CD4-positive, alpha-beta memory T cell (primary cell): ENCODE data around the gene SRGAP2C. TPM values are rescaled to one million over a fixed set of nuclear protein-coding genes. Genes with fewer than 3 reads are reported as not detected.
"Not testable (repeated sequence)": the region's sequence is repeated elsewhere in the genome, so short reads cannot be mapped to it uniquely, and the experiment has no call there.

Experiments
- CTCF ChIA-PET: fragments of 350-600 bp; sonication (Branson Sonifier 250); formaldehyde crosslinking; loops from one replicate; lab custom pipeline; 2021; ENCODE audit warnings: inconsistent platforms; ENCODE audit not compliant: partially characterized antibody; lab: Charles Lee
- POLR2A ChIA-PET: fragments of 350-600 bp; sonication (Branson Sonifier 250); formaldehyde crosslinking; loops from one replicate; lab custom pipeline; 2021; ENCODE audit not compliant: partially characterized antibody; lab: Charles Lee
- DNase-seq, 5 donors: peaks; one replicate each; pipeline versions ENCODE4 v3.0.0 to v3.0.0-alpha.2; 2020 to 2022; ENCODE audit warnings: mixed read lengths in 1 of 5
- H3K27ac ChIP-seq: one replicate; pipeline ENCODE4 v1.7.0; 2013; ENCODE audit warnings: low read depth, low read length
- H3K27me3 ChIP-seq: 2 replicates; pipeline ENCODE4 v1.7.0; 2013; ENCODE audit warnings: mild to moderate bottlenecking, low read length, moderate library complexity; ENCODE audit not compliant: insufficient read depth
- H3K36me3 ChIP-seq: 2 replicates; pipeline ENCODE4 v1.7.0; 2013; ENCODE audit warnings: mild to moderate bottlenecking, low read length, moderate library complexity; ENCODE audit not compliant: insufficient read depth
- H3K4me1 ChIP-seq: 2 replicates; pipeline ENCODE4 v1.7.0; 2013; ENCODE audit warnings: mild to moderate bottlenecking, low read length, moderate library complexity; ENCODE audit not compliant: insufficient read depth
- H3K4me3 ChIP-seq, 2 donors: one replicate each; pipeline ENCODE4 v1.7.0; 2013; ENCODE audit warnings: low read length in 2 of 2, mild to moderate bottlenecking in 1 of 2
- H3K9me3 ChIP-seq, 2 donors: one replicate each; pipeline ENCODE4 v1.7.0; 2013; ENCODE audit warnings: low read length in 2 of 2, control low read depth in 1 of 2; ENCODE audit not compliant: control insufficient read depth in 1 of 2
- H3K27ac Mint-ChIP-seq, 7 donors: one replicate each; pipeline ENCODE4 v1.8.0; 2020 to 2021; ENCODE audit warnings: mixed read lengths in 7 of 7, mild to moderate bottlenecking in 6 of 7, inconsistent platforms in 3 of 7, moderate library complexity in 3 of 7
- H3K27me3 Mint-ChIP-seq, 2 donors: one replicate each; pipeline ENCODE4 v1.8.0; 2020 to 2021; ENCODE audit warnings: mixed read lengths in 2 of 2
- H3K36me3 Mint-ChIP-seq, 2 donors: one replicate each; pipeline ENCODE4 v1.8.0; 2020 to 2021; ENCODE audit warnings: mixed read lengths in 2 of 2, inconsistent platforms in 1 of 2, mild to moderate bottlenecking in 1 of 2
- H3K4me1 Mint-ChIP-seq, 4 donors: one replicate each; pipeline ENCODE4 v1.8.0; 2020 to 2021; ENCODE audit warnings: mixed read lengths in 4 of 4, mild to moderate bottlenecking in 1 of 4
- H3K4me3 Mint-ChIP-seq, 8 donors: one replicate each; pipeline ENCODE4 v1.8.0; 2020 to 2021; ENCODE audit warnings: mixed read lengths in 8 of 8, mild to moderate bottlenecking in 7 of 8, moderate library complexity in 6 of 8, inconsistent platforms in 3 of 8
- H3K9me3 Mint-ChIP-seq, 8 donors: one replicate each; pipeline ENCODE4 v1.8.0; 2020 to 2021; ENCODE audit warnings: mixed read lengths in 8 of 8, mild to moderate bottlenecking in 5 of 8, inconsistent platforms in 3 of 8, moderate library complexity in 1 of 8
- intact Hi-C: fragments of 100-400 bp; cut with micrococcal nuclease; formaldehyde crosslinking; loops from one replicate; pipeline ENCODE4 v1.15.1; 2023
- polyA plus RNA-seq, 2 donors: library from polyadenylated mRNA; unstranded; fragments of 300-500 nt; fragmentation: Illumina TruSeq; gene quantifications; one replicate each; pipeline ENCODE4 v1.2.3, GENCODE V29; 2021
- total RNA-seq, 2 experiments: library from RNA; stranded (reverse); gene quantifications; one replicate each; pipeline ENCODE4 v1.2.3, GENCODE V29; 2021

Gene SRGAP2C
- total and polyA plus RNA-seq, 4 experiments from 2014 or later = 2.1 to 29.0 (median 16.1) TPM

GRCh38 chr1:121400541-121401310 is 216.0 kb downstream of the SRGAP2C start:
- H3K4me1 ChIP-seq, intact Hi-C loops, H3K9me3 ChIP-seq, H3K27ac ChIP-seq, CTCF ChIA-PET, POLR2A ChIA-PET, H3K4me3 ChIP-seq, H3K36me3 ChIP-seq, H3K27me3 Mint-ChIP-seq, H3K27me3 ChIP-seq, DNase-seq: not testable (repeated sequence)
- H3K4me3 Mint-ChIP-seq = peak overlapping the region; percentile 66 to 85 (median 79)
- peaks cover 12% of the 10 kb centered on the region in 2 donors for H3K36me3 Mint-ChIP-seq
- H3K4me1 Mint-ChIP-seq = peaks cover 11 to 22% (median 16%) of the 10 kb centered on the region in 4 donors
- H3K27ac Mint-ChIP-seq = peak overlapping the region; percentile 33 to 93 (median 69)
- peaks cover 5 to 26% (median 19%) of the 10 kb centered on the region in 8 donors for H3K9me3 Mint-ChIP-seq

GRCh38 chr1:121401375-121401955 is 216.7 kb downstream of the SRGAP2C start:
- H3K4me1 ChIP-seq, H3K27ac ChIP-seq, intact Hi-C loops, POLR2A ChIA-PET, H3K27me3 ChIP-seq, H3K9me3 ChIP-seq, CTCF ChIA-PET, H3K4me3 ChIP-seq, H3K27me3 Mint-ChIP-seq, H3K36me3 ChIP-seq: not testable (repeated sequence)
- Mint-ChIP-seq H3K36me3 (peaks cover 12% of the 10 kb centered on the region in 2 donors), H3K4me1 (peaks cover 11 to 22% (median 16%) of the 10 kb centered on the region in 4 donors), H3K9me3 (peaks cover 5 to 29% (median 20%) of the 10 kb centered on the region in 8 donors), H3K4me3 (peak overlapping the region; percentile 66 to 85 (median 79)), H3K27ac (peak overlapping the region; percentile 33 to 93 (median 69))
- peak; percentile 30 to 45 (median 37) for DNase-seq

- H3K9me3 ChIP-seq, H3K4me3 Mint-ChIP-seq, H3K36me3 ChIP-seq, H3K27me3 Mint-ChIP-seq, CTCF ChIA-PET, H3K4me3 ChIP-seq, DNase-seq, H3K27me3 ChIP-seq, H3K4me1 ChIP-seq, intact Hi-C loops, POLR2A ChIA-PET, H3K27ac ChIP-seq: not testable (repeated sequence)
- Mint-ChIP-seq H3K4me1 (peaks cover 11 to 22% (median 16%) of the 10 kb centered on the region in 4 donors), H3K9me3 (peaks cover 5 to 32% (median 20%) of the 10 kb centered on the region in 8 donors), H3K27ac (peak overlapping the region in 1 of 7 donors; percentile 66), H3K36me3 (peaks cover 10 to 12% of the 10 kb centered on the region in 2 donors)
Observed at GRCh38 chr1:121403254-121403653, 218.5 kb downstream of the SRGAP2C start.

- H3K9me3 ChIP-seq = no peaks in the 10 kb centered on the region
- POLR2A ChIA-PET = no interaction called here
- peaks cover 0 to 8% (median 3%) of the 10 kb centered on the region in 8 donors for H3K9me3 Mint-ChIP-seq
- no peak overlapping the region for H3K27ac Mint-ChIP-seq
- intact Hi-C loops = no loop called here
- DNase-seq = no peak
- CTCF ChIA-PET = no interaction called here
- H3K4me3 ChIP-seq = no peak overlapping the region
- H3K4me1 Mint-ChIP-seq = peaks cover 0 to 1% (median under 1%) of the 10 kb centered on the region in 4 donors
- no peaks in the 10 kb centered on the region for H3K27me3 Mint-ChIP-seq
- no peaks in the 10 kb centered on the region for H3K27me3 ChIP-seq
- no peak overlapping the region for H3K4me3 Mint-ChIP-seq
- no peaks in the 10 kb centered on the region for H3K36me3 Mint-ChIP-seq
- H3K4me1 ChIP-seq = no peaks in the 10 kb centered on the region
- no peak overlapping the region for H3K27ac ChIP-seq
- no peaks in the 10 kb centered on the region for H3K36me3 ChIP-seq
Observed at GRCh38 chr1:121408354-121408753, 223.6 kb downstream of the SRGAP2C start.

GRCh38 chr1:121413821-121414220 is 229.0 kb downstream of the SRGAP2C start:
- intact Hi-C loops = no loop called here
- DNase-seq = no peak
- H3K9me3 ChIP-seq = no peaks in the 10 kb centered on the region
- H3K27me3 ChIP-seq = no peaks in the 10 kb centered on the region
- H3K27ac ChIP-seq = no peak overlapping the region
- peaks cover 0 to 5% (median 0%) of the 10 kb centered on the region in 8 donors for H3K9me3 Mint-ChIP-seq
- H3K4me3 Mint-ChIP-seq = peak overlapping the region in 7 of 8 donors; percentile 19 to 79 (median 47)
- peak overlapping the region in 4 of 7 donors; percentile 16 to 70 (median 38) for H3K27ac Mint-ChIP-seq
- ChIA-PET POLR2A (no interaction called here), CTCF (no interaction called here)
- H3K4me1 Mint-ChIP-seq = peaks cover 5 to 20% (median 7%) of the 10 kb centered on the region in 4 donors
- peaks cover 0 to 2% of the 10 kb centered on the region in 2 donors for H3K27me3 Mint-ChIP-seq
- no peaks in the 10 kb centered on the region for H3K36me3 ChIP-seq
- no peak overlapping the region for H3K4me3 ChIP-seq
- peaks cover 9% of the 10 kb centered on the region for H3K4me1 ChIP-seq
- no peaks in the 10 kb centered on the region for H3K36me3 Mint-ChIP-seq

GRCh38 chr1:121414905-121415304 is 230.1 kb downstream of the SRGAP2C start:
- Mint-ChIP-seq H3K9me3 (peaks cover 0 to 5% (median 0%) of the 10 kb centered on the region in 8 donors), H3K27ac (peak overlapping the region in 1 of 7 donors; percentile 28), H3K27me3 (peaks cover 0 to 5% of the 10 kb centered on the region in 2 donors), H3K36me3 (no peaks in the 10 kb centered on the region), H3K4me3 (peak overlapping the region in 3 of 8 donors; percentile 13 to 44 (median 40)), H3K4me1 (peaks cover 5 to 23% (median 7%) of the 10 kb centered on the region in 4 donors)
- CTCF ChIA-PET = no interaction called here
- intact Hi-C loops = no loop called here
- Histone ChIP-seq H3K4me1 (peaks cover 9% of the 10 kb centered on the region), H3K27ac (no peak overlapping the region), H3K9me3 (no peaks in the 10 kb centered on the region), H3K27me3 (no peaks in the 10 kb centered on the region), H3K36me3 (no peaks in the 10 kb centered on the region), H3K4me3 (no peak overlapping the region)
- POLR2A ChIA-PET = no interaction called here
- DNase-seq = no peak

GRCh38 chr1:121417325-121417923 is 232.6 kb downstream of the SRGAP2C start:
- H3K9me3 Mint-ChIP-seq = peaks cover 0 to 3% (median 0%) of the 10 kb centered on the region in 8 donors
- peaks cover 5 to 23% (median 8%) of the 10 kb centered on the region in 4 donors for H3K4me1 Mint-ChIP-seq
- intact Hi-C loops = no loop called here
- Histone ChIP-seq H3K9me3 (no peaks in the 10 kb centered on the region), H3K4me1 (peaks cover 9% of the 10 kb centered on the region), H3K27ac (no peak overlapping the region), H3K4me3 (no peak overlapping the region), H3K36me3 (no peaks in the 10 kb centered on the region), H3K27me3 (no peaks in the 10 kb centered on the region)
- no peak overlapping the region for H3K4me3 Mint-ChIP-seq
- no peaks in the 10 kb centered on the region for H3K36me3 Mint-ChIP-seq
- no peak overlapping the region for H3K27ac Mint-ChIP-seq
- ChIA-PET CTCF (no interaction called here), POLR2A (no interaction called here)
- DNase-seq = no peak
- peaks cover 0 to 7% of the 10 kb centered on the region in 2 donors for H3K27me3 Mint-ChIP-seq
